K562 (cell line): ENCODE data around the gene SNAP23. TPM values are rescaled to one million over a fixed set of nuclear protein-coding genes. Genes with fewer than 3 reads are reported as not detected.

Experiments
- AFF4 ChIP-seq: sonication (generic); formaldehyde crosslinking; IDR thresholded peaks from 2 replicates; pipeline ENCODE4 v1.8.0; 2023; ENCODE audit warnings: mild to moderate bottlenecking, missing genetic modification reagents
- CHD1 ChIP-seq: fragments of 200-600 bp; sonication (generic); IDR thresholded peaks from one replicate; pipeline ENCODE4 v1.6.1; 2012; ENCODE audit warnings: mild to moderate bottlenecking, moderate library complexity, low read length, inconsistent platforms
- DDX20 ChIP-seq: fragments of 450-650 bp; IDR thresholded peaks from 2 replicates; pipeline ENCODE4 v1.6.1; 2016; ENCODE audit warnings: missing genetic modification characterization, low read depth, mild to moderate bottlenecking, missing compliant biosample characterization, moderate library complexity
- FIP1L1 ChIP-seq: fragments of 200-400 bp; formaldehyde crosslinking; IDR thresholded peaks from 2 replicates; pipeline ENCODE4 v1.6.1; 2018; ENCODE audit warnings: mild to moderate bottlenecking, low read depth, low read length; ENCODE audit not compliant: poor library complexity, severe bottlenecking
- GTF2B ChIP-seq: IDR thresholded peaks from 2 replicates; pipeline ENCODE4 v1.6.1; 2011; ENCODE audit not compliant: insufficient read length; ENCODE audit errors: extremely low read depth
- KDM2B ChIP-seq: fragments of 250-450 bp; sonication (Bioruptor Pico); IDR thresholded peaks from 2 replicates; pipeline ENCODE4 v1.8.0; 2021; ENCODE audit warnings: mild to moderate bottlenecking, moderate library complexity
- NR2C2 ChIP-seq, 2 experiments: fragments of 200-800 bp in 1 of 2; sonication (Bioruptor generic) in 1 of 2; sonication (generic) in 1 of 2; formaldehyde crosslinking in 1 of 2; IDR thresholded peaks; 2 replicates each; pipeline versions ENCODE4 v1.6.1 to v1.8.0; 2016 to 2022; ENCODE audit warnings: mild to moderate bottlenecking in 1 of 2, missing compliant biosample characterization in 1 of 2, missing genetic modification characterization in 1 of 2, missing genetic modification reagents in 1 of 2
- PHF20 ChIP-seq: fragments of 450-650 bp; IDR thresholded peaks from 2 replicates; pipeline ENCODE4 v1.6.1; 2018; ENCODE audit not compliant: partially characterized antibody
- RBM14 ChIP-seq: fragments of 200-400 bp; formaldehyde crosslinking; IDR thresholded peaks from 2 replicates; pipeline ENCODE4 v1.6.1; 2018; ENCODE audit warnings: low read depth, mild to moderate bottlenecking, low read length, moderate library complexity, borderline replicate concordance; ENCODE audit not compliant: insufficient read depth
- RBM39 ChIP-seq: fragments of 200-400 bp; formaldehyde crosslinking; optimal IDR thresholded peaks from 2 replicates; pipeline ENCODE3; 2018; ENCODE audit warnings: low read depth, low read length
- XRCC5 ChIP-seq: fragments of 200-400 bp; formaldehyde crosslinking; IDR thresholded peaks from 2 replicates; pipeline ENCODE4 v1.6.1; 2017; ENCODE audit warnings: low read depth, mild to moderate bottlenecking, low read length
- ZNF785 ChIP-seq: fragments of 250-450 bp; sonication (Bioruptor Pico); IDR thresholded peaks from 2 replicates; pipeline ENCODE4 v1.4.0; 2020; ENCODE audit warnings: mild to moderate bottlenecking
- polyA plus RNA-seq, 8 experiments: library from polyadenylated mRNA; depleted of rRNA in 4 of 8; stranded (reverse) in 5 of 8; unstranded in 3 of 8; fragments of >200 nt; fragmentation: Nextera tagmentation in 2 of 8; fragmentation: Illumina TruSeq in 1 of 8; extraction: Ambion mirVana in 2 of 8; extraction: Trizol in 1 of 8; gene quantifications; 2 replicates each; pipeline versions ENCODE4 v1.2.1 to v1.2.3, GENCODE V29; 2011 to 2014; ENCODE audit warnings: inconsistent platforms in 1 of 8, missing spikeins in 1 of 8
- total RNA-seq, 7 experiments: library from RNA; depleted of rRNA in 6 of 7; stranded (reverse); fragments of >200 nt in 6 of 7; fragmentation: Illumina TruSeq in 2 of 7; extraction: Trizol in 2 of 7; gene quantifications; 2 replicates each; pipeline versions ENCODE4 v1.2.1 to v1.2.3, GENCODE V29; 2011 to 2021; ENCODE audit warnings: low replicate concordance in 1 of 7
- TF ChIP-seq, protein P1 (sequence below): sonication (generic); formaldehyde crosslinking; IDR thresholded peaks from 2 replicates; pipeline ENCODE4 v1.8.0; 2022; ENCODE audit warnings: mild to moderate bottlenecking, missing genetic modification reagents
- TF ChIP-seq, protein P2 (sequence below): fragments of 450-650 bp; IDR thresholded peaks from 2 replicates; pipeline ENCODE4 v1.6.1; 2018; ENCODE audit warnings: mild to moderate bottlenecking, low read depth; ENCODE audit not compliant: partially characterized antibody
- TF ChIP-seq, protein P3 (sequence below): fragments of 200-800 bp; sonication (Bioruptor generic); IDR thresholded peaks from 2 replicates; pipeline ENCODE4 v1.6.1; 2017; ENCODE audit warnings: missing genetic modification characterization, missing compliant biosample characterization

Gene SNAP23
- total and polyA plus RNA-seq, 9 of the 15 experiments (the other 6 are each of a cell fraction or from before 2014, with no cell fraction given) = 78.9 to 168 (median 117) TPM

- TF ChIP-seq, protein P1, sequence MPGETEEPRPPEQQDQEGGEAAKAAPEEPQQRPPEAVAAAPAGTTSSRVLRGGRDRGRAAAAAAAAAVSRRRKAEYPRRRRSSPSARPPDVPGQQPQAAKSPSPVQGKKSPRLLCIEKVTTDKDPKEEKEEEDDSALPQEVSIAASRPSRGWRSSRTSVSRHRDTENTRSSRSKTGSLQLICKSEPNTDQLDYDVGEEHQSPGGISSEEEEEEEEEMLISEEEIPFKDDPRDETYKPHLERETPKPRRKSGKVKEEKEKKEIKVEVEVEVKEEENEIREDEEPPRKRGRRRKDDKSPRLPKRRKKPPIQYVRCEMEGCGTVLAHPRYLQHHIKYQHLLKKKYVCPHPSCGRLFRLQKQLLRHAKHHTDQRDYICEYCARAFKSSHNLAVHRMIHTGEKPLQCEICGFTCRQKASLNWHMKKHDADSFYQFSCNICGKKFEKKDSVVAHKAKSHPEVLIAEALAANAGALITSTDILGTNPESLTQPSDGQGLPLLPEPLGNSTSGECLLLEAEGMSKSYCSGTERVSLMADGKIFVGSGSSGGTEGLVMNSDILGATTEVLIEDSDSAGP (CRISPR knock-in tag) = no peak
- TF ChIP-seq RBM14 = no peak
- no peak for TF ChIP-seq DDX20 (tag)
- TF ChIP-seq AFF4 (CRISPR knock-in tag) = peak; percentile 95
- TF ChIP-seq RBM39 = no peak
- no peak for TF ChIP-seq KDM2B
- TF ChIP-seq, protein P2, sequence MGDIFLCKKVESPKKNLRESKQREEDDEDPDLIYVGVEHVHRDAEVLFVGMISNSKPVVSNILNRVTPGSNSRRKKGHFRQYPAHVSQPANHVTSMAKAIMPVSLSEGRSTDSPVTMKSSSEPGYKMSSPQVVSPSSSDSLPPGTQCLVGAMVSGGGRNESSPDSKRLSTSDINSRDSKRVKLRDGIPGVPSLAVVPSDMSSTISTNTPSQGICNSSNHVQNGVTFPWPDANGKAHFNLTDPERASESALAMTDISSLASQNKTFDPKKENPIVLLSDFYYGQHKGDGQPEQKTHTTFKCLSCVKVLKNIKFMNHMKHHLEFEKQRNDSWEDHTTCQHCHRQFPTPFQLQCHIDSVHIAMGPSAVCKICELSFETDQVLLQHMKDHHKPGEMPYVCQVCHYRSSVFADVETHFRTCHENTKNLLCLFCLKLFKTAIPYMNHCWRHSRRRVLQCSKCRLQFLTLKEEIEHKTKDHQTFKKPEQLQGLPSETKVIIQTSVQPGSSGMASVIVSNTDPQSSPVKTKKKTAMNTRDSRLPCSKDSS = no peak
- TF ChIP-seq PHF20 = peak; percentile 92
- no peak for TF ChIP-seq FIP1L1
- no peak for TF ChIP-seq ZNF785
- TF ChIP-seq XRCC5 = peak; percentile 92
- TF ChIP-seq CHD1 = no peak
- TF ChIP-seq, protein P3, sequence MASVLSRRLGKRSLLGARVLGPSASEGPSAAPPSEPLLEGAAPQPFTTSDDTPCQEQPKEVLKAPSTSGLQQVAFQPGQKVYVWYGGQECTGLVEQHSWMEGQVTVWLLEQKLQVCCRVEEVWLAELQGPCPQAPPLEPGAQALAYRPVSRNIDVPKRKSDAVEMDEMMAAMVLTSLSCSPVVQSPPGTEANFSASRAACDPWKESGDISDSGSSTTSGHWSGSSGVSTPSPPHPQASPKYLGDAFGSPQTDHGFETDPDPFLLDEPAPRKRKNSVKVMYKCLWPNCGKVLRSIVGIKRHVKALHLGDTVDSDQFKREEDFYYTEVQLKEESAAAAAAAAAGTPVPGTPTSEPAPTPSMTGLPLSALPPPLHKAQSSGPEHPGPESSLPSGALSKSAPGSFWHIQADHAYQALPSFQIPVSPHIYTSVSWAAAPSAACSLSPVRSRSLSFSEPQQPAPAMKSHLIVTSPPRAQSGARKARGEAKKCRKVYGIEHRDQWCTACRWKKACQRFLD = no peak
- TF ChIP-seq GTF2B = peak; percentile 57
- no peak for TF ChIP-seq NR2C2 (CRISPR knock-in tag; IDR thresholded peaks at IDR 0.05)
- peak; percentile 47; the same call in 1 of the 2 replicates for TF ChIP-seq NR2C2 (tag; IDR thresholded peaks at IDR 0.05)
Measured at GRCh38 chr15:42490671-42491538, 4.5 kb upstream of the SNAP23 start, which contains the start of gene ZNF106 (continued).
